H1 (cell line): Measurements from ENCODE around the gene CYRIA. TPM values are rescaled to one million over a fixed set of nuclear protein-coding genes. Genes with fewer than 3 reads are reported as not detected.

ENCODE experiments used
- CTCF ChIA-PET: fragments of 300-600 bp; sonication (Branson Sonifier 250); formaldehyde crosslinking; loops from one replicate; lab custom pipeline; 2021; ENCODE audit not compliant: partially characterized antibody; lab: Charles Lee
- POLR2A ChIA-PET: fragments of 300-600 bp; sonication (Branson Sonifier 250); formaldehyde crosslinking; loops from one replicate; lab custom pipeline; 2021; ENCODE audit warnings: inconsistent platforms; ENCODE audit not compliant: partially characterized antibody; lab: Charles Lee
- DNase-seq, 2 experiments: peaks; one replicate each; pipeline versions ENCODE4 v3.0.0 to v3.0.0-alpha.2; 2010 to 2022; ENCODE audit warnings: low spot score in 2 of 2, low read depth in 1 of 2, mixed read lengths in 1 of 2
- FAIRE-seq: peaks from 2 replicates; lab custom pipeline; 2011; peaks lifted over from hg19 to GRCh38; lab: Jason Lieb, UNC
- H2AFZ ChIP-seq: 2 replicates; pipeline ENCODE4 v1.8.1; 2012; ENCODE audit warnings: low read length, inconsistent platforms
- H2AK5ac ChIP-seq: 2 replicates; pipeline ENCODE4 v1.6.1; 2013; ENCODE audit warnings: low read depth, low read length
- H2BK120ac ChIP-seq: replicated peaks from 2 replicates; pipeline ENCODE3; 2013; ENCODE audit warnings: low read depth, low read length, inconsistent platforms
- H2BK12ac ChIP-seq: 2 replicates; pipeline ENCODE4 v1.6.1; 2013; ENCODE audit warnings: low read depth, low read length
- H2BK15ac ChIP-seq: 2 replicates; pipeline ENCODE4 v1.6.1; 2013; ENCODE audit warnings: low read length
- H2BK20ac ChIP-seq: 2 replicates; pipeline ENCODE4 v1.6.1; 2013; ENCODE audit warnings: low read length
- H2BK5ac ChIP-seq: 2 replicates; pipeline ENCODE4 v1.6.1; 2013; ENCODE audit warnings: low read depth, low read length
- H3K14ac ChIP-seq: 2 replicates; pipeline ENCODE4 v1.6.1; 2013; ENCODE audit warnings: inconsistent platforms; ENCODE audit not compliant: insufficient read length
- H3K18ac ChIP-seq: 2 replicates; pipeline ENCODE4 v1.6.1; 2013; ENCODE audit warnings: low read length; ENCODE audit errors: extremely low read depth
- H3K23ac ChIP-seq: 2 replicates; pipeline ENCODE4 v1.6.1; 2013; ENCODE audit warnings: inconsistent platforms; ENCODE audit not compliant: insufficient read length
- H3K23me2 ChIP-seq: 2 replicates; pipeline ENCODE4 v1.6.1; 2013; ENCODE audit warnings: low read depth, low read length
- H3K27ac ChIP-seq: 2 replicates; pipeline ENCODE4 v1.6.1; 2011; ENCODE audit warnings: low read depth, low read length, inconsistent platforms
- H3K27me3 ChIP-seq, 4 experiments: replicated peaks in 1 of 4; 1 replicate in 1 of 4; 2 replicates in 3 of 4; pipeline versions ENCODE4 v1.6.1 to v1.8.1; 2011 to 2013; ENCODE audit warnings: low read length in 3 of 4, mild to moderate bottlenecking in 3 of 4, inconsistent platforms in 2 of 4, mixed read lengths in 2 of 4, moderate library complexity in 1 of 4; ENCODE audit not compliant: control insufficient read depth in 3 of 4, insufficient read depth in 3 of 4; ENCODE audit errors: extremely low read depth in 1 of 4
- H3K36me3 ChIP-seq, 4 experiments: 2 replicates each; pipeline versions ENCODE4 v1.6.1 to v1.8.1; 2011 to 2013; ENCODE audit warnings: mild to moderate bottlenecking in 4 of 4, low read length in 3 of 4, moderate library complexity in 2 of 4, control low read depth in 1 of 4, inconsistent platforms in 1 of 4; ENCODE audit not compliant: insufficient read depth in 4 of 4, control insufficient read depth in 2 of 4
- H3K4ac ChIP-seq: replicated peaks from 2 replicates; pipeline ENCODE3; 2013; ENCODE audit warnings: low read length, low read depth, mixed read lengths, inconsistent platforms; ENCODE audit not compliant: insufficient read length
- H3K4me1 ChIP-seq, 4 experiments: replicated peaks in 1 of 4; 1 replicate in 1 of 4; 2 replicates in 3 of 4; pipeline versions ENCODE4 v1.6.1 to v1.8.1; 2011 to 2013; ENCODE audit warnings: low read length in 3 of 4, inconsistent platforms in 2 of 4, mixed read lengths in 1 of 4; ENCODE audit not compliant: insufficient read depth in 4 of 4, control insufficient read depth in 3 of 4
- H3K4me2 ChIP-seq, 2 experiments: 2 replicates each; pipeline versions ENCODE4 v1.6.1 to v1.8.1; 2011 to 2013; ENCODE audit warnings: low read depth in 2 of 2, low read length in 2 of 2, control low read depth in 1 of 2, inconsistent platforms in 1 of 2, mild to moderate bottlenecking in 1 of 2; ENCODE audit not compliant: insufficient read depth in 1 of 2
- H3K4me3 ChIP-seq, 4 experiments: fragments of 200-600, 300-600 bp in 1 of 4; sonication (generic), shearing (Covaris generic), sonication (Bioruptor Twin) in 1 of 4; 2 replicates each; pipeline versions ENCODE4 v1.5.1 to v1.8.1; 2011 to 2016; ENCODE audit warnings: low read length in 4 of 4, low read depth in 3 of 4, control low read depth in 2 of 4, inconsistent platforms in 2 of 4, mild to moderate bottlenecking in 2 of 4, mixed read lengths in 1 of 4, moderate library complexity in 1 of 4; ENCODE audit not compliant: insufficient read depth in 2 of 4; ENCODE audit errors: extremely low read depth in 1 of 4
- H3K56ac ChIP-seq: replicated peaks from 2 replicates; pipeline ENCODE3; 2013; ENCODE audit warnings: low read depth, mild to moderate bottlenecking, mixed read lengths, low read length, inconsistent platforms; ENCODE audit not compliant: insufficient read length
- H3K79me1 ChIP-seq: 2 replicates; pipeline ENCODE4 v1.6.1; 2013; ENCODE audit warnings: low read depth, low read length, control low read depth
- H3K79me2 ChIP-seq, 2 experiments: 2 replicates each; pipeline versions ENCODE4 v1.6.1 to v1.8.1; 2012 to 2013; ENCODE audit warnings: low read length in 2 of 2, mild to moderate bottlenecking in 2 of 2, inconsistent platforms in 1 of 2; ENCODE audit not compliant: insufficient read depth in 2 of 2, control insufficient read depth in 1 of 2
- H3K9ac ChIP-seq, 4 experiments: replicated peaks in 1 of 4; 1 replicate in 1 of 4; 2 replicates in 3 of 4; pipeline versions ENCODE4 v1.6.1 to v1.8.1; 2011 to 2013; ENCODE audit warnings: low read depth in 3 of 4, low read length in 3 of 4, control low read depth in 2 of 4, mild to moderate bottlenecking in 2 of 4, moderate library complexity in 2 of 4, inconsistent platforms in 1 of 4; ENCODE audit errors: extremely low read depth in 1 of 4
- H3K9me3 ChIP-seq, 2 experiments: 2 replicates each; pipeline versions ENCODE4 v1.6.1 to v1.8.1; 2012 to 2013; ENCODE audit warnings: mild to moderate bottlenecking in 2 of 2, moderate library complexity in 2 of 2, control low read depth in 1 of 2, inconsistent platforms in 1 of 2, low read depth in 1 of 2, low read length in 1 of 2, mixed read lengths in 1 of 2; ENCODE audit not compliant: insufficient read depth in 2 of 2
- H4K20me1 ChIP-seq, 2 experiments: replicated peaks in 1 of 2; 2 replicates each; pipeline versions ENCODE3 to v1.8.1; 2011 to 2013; ENCODE audit warnings: inconsistent platforms in 2 of 2, low read length in 2 of 2, mild to moderate bottlenecking in 1 of 2; ENCODE audit not compliant: insufficient read depth in 2 of 2, control insufficient read depth in 1 of 2
- H4K5ac ChIP-seq: 2 replicates; pipeline ENCODE4 v1.6.1; 2013; ENCODE audit warnings: low read length, low read depth, mixed read lengths, inconsistent platforms; ENCODE audit not compliant: insufficient read length
- H4K8ac ChIP-seq: 2 replicates; pipeline ENCODE4 v1.8.0; 2013; ENCODE audit warnings: mild to moderate bottlenecking, moderate library complexity, low read length, inconsistent platforms; ENCODE audit not compliant: insufficient read depth; ENCODE audit errors: extremely low read depth
- H4K91ac ChIP-seq: replicated peaks from 2 replicates; pipeline ENCODE3; 2013; ENCODE audit warnings: low read length, mixed read lengths, inconsistent platforms; ENCODE audit not compliant: insufficient read length
- CBX5 ChIP-seq: fragments of 300-800, 300-1000 bp; sonication (generic); IDR thresholded peaks from 2 replicates; pipeline ENCODE4 v1.7.1; 2016; ENCODE audit warnings: antibody characterized with exemption, low read length, low read depth
- EGR1 ChIP-seq: IDR thresholded peaks from 2 replicates; pipeline ENCODE4 v1.6.1; 2011; ENCODE audit warnings: low read depth, low read length, borderline replicate concordance
- EP300 ChIP-seq, 2 experiments: IDR thresholded peaks; 1 replicate in 1 of 2; 2 replicates in 1 of 2; pipeline ENCODE4 v1.6.1; 2011 to 2012; ENCODE audit warnings: low read depth in 2 of 2, low read length in 2 of 2, mild to moderate bottlenecking in 2 of 2, borderline replicate concordance in 1 of 2, inconsistent platforms in 1 of 2, moderate library complexity in 1 of 2
- EZH2 ChIP-seq: fragments of 200-600 bp; sonication (generic); IDR thresholded peaks from 2 replicates; pipeline ENCODE4 v1.7.1; 2012; ENCODE audit warnings: low read depth, mild to moderate bottlenecking, moderate library complexity, low read length, inconsistent platforms; ENCODE audit not compliant: severe bottlenecking
- GABPA ChIP-seq: IDR thresholded peaks from 2 replicates; pipeline ENCODE4 v1.6.1; 2011; ENCODE audit warnings: mild to moderate bottlenecking, low read length, moderate library complexity, borderline replicate concordance; ENCODE audit not compliant: insufficient read depth
- GTF2F1 ChIP-seq: IDR thresholded peaks from 2 replicates; pipeline ENCODE4 v1.6.1; 2012; ENCODE audit warnings: low read depth, low read length, improper control_type of control experiment, borderline replicate concordance
- HDAC6 ChIP-seq: IDR thresholded peaks from one replicate; pipeline ENCODE4 v1.7.1; 2012; ENCODE audit warnings: low read depth, mild to moderate bottlenecking, inconsistent platforms, low read length, moderate library complexity
- NANOG ChIP-seq: IDR thresholded peaks from 2 replicates; pipeline ENCODE4 v1.6.1; 2011; ENCODE audit warnings: low read length, low read depth, mild to moderate bottlenecking, inconsistent platforms; ENCODE audit not compliant: insufficient read depth, poor library complexity, severe bottlenecking
- RAD21 ChIP-seq, 2 experiments: IDR thresholded peaks in 1 of 2; conservative IDR thresholded peaks in 1 of 2; 2 replicates each; pipeline ENCODE4 v1.6.1; 2011; ENCODE audit warnings: low read depth in 2 of 2, low read length in 2 of 2, improper control_type of control experiment in 1 of 2, inconsistent platforms in 1 of 2, mild to moderate bottlenecking in 1 of 2, moderate library complexity in 1 of 2
- RNF2 ChIP-seq: fragments of 200-900, 300-1000 bp; sonication (generic); IDR thresholded peaks from 2 replicates; pipeline ENCODE4 v1.7.1; 2016; ENCODE audit warnings: borderline replicate concordance, low read depth, mild to moderate bottlenecking, antibody characterized with exemption, low read length; ENCODE audit not compliant: poor library complexity, severe bottlenecking; ENCODE audit errors: missing control alignments
- SIRT6 ChIP-seq: IDR thresholded peaks from one replicate; pipeline ENCODE4 v1.7.1; 2012; ENCODE audit warnings: low read length, inconsistent platforms
- SUZ12 ChIP-seq: fragments of 200-600 bp; sonication (generic); IDR thresholded peaks from 2 replicates; pipeline ENCODE4 v1.6.1; 2012; ENCODE audit warnings: mild to moderate bottlenecking, inconsistent platforms, low read length, moderate library complexity, mixed read lengths
- polyA plus RNA-seq, 7 experiments: library from polyadenylated mRNA; depleted of rRNA in 3 of 7; stranded (reverse) in 5 of 7; unstranded in 2 of 7; fragments of >200 nt in 5 of 7; fragments of 200-250 nt in 2 of 7; gene quantifications; 1 replicate in 5 of 7; 2 replicates in 1 of 7; 4 replicates in 1 of 7; pipeline versions ENCODE4 v1.2.1 to v1.2.3, GENCODE V29; 2011 to 2013; ENCODE audit warnings: missing spikeins in 2 of 7, mixed read lengths in 2 of 7
- total RNA-seq: library from RNA; stranded (reverse); fragmentation: NEBNext Ultra II Directional; extraction: Animal tissue kit (Norgen Biotek cat#: 25700); gene quantifications from 2 replicates; pipeline ENCODE4 v1.2.1, GENCODE V29; 2021
- TF ChIP-seq, protein P1 (sequence below): IDR thresholded peaks from 2 replicates; pipeline ENCODE4 v1.6.1; 2011; ENCODE audit warnings: low read depth, mild to moderate bottlenecking, low read length; ENCODE audit not compliant: insufficient read depth

The CYRIA gene
- total and polyA plus RNA-seq, 2 of the 8 experiments (the other 6 are each of a cell fraction or from before 2014, with no cell fraction given): 1.5 to 9.8 TPM

DNA sequence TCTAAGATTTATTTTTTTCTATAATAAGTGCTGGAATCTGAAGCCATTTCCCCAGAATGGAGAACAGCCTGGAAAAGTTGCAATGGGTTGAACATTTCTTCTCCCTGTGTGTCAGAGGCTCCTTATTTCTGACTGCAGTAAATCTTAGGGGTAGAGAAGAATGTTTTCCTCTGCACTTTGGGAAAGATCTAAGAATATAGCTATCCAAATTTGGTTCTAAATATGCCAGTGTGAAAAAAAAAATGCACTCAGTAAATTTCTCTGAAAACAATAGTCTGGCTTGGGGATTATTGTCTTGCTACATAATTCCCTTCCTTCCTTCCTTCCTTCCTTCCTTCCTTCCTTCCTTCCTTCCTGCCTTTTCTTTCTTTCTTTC, 19.7 kb upstream of the CYRIA start:
- ChIA-PET POLR2A (no interaction called here), CTCF (interaction anchor here (0.8 kb wide), 1 partner anchor 68 kb away, joined by 3 read pairs; no protein-coding TSS in a partner anchor)
- H3K56ac ChIP-seq: no peak overlapping the region
- H3K4me3 ChIP-seq: no peak overlapping the region
- no peak for TF ChIP-seq GTF2F1
- TF ChIP-seq EP300 (IDR thresholded peaks at IDR 0.05; ENCODE audit: borderline replicate concordance in 1 of 2, low read depth in 2 of 2, low read length in 2 of 2): no peak
- TF ChIP-seq SIRT6: no peak
- TF ChIP-seq, protein P1, sequence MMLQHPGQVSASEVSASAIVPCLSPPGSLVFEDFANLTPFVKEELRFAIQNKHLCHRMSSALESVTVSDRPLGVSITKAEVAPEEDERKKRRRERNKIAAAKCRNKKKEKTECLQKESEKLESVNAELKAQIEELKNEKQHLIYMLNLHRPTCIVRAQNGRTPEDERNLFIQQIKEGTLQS: no peak
- no peak for TF ChIP-seq RNF2
- TF ChIP-seq CBX5: no peak
- no peak for TF ChIP-seq EGR1
- no peak for TF ChIP-seq GABPA
- no peak for TF ChIP-seq NANOG
- TF ChIP-seq RAD21 (IDR thresholded peaks at IDR 0.05 in 1 of 2, conservative IDR thresholded peaks at IDR 0.05 in 1 of 2; ENCODE audit: low read depth in 2 of 2, low read length in 2 of 2): no peak
- no peak for TF ChIP-seq EZH2
- no peak for TF ChIP-seq HDAC6
- no peak for TF ChIP-seq SUZ12
- no peak overlapping the region for H3K14ac ChIP-seq
- no peaks in the 10 kb centered on the region for H3K27me3 ChIP-seq
- no peak overlapping the region for H3K9ac ChIP-seq
- FAIRE-seq: no peak
- no peaks in the 10 kb centered on the region for H3K23me2 ChIP-seq
- H2BK120ac ChIP-seq: no peak overlapping the region
- H3K4me2 ChIP-seq: no peak overlapping the region
- no peaks in the 10 kb centered on the region for H3K9me3 ChIP-seq
- no peaks in the 10 kb centered on the region for H3K4me1 ChIP-seq
- H2BK15ac ChIP-seq: no peak overlapping the region
- H3K79me1 ChIP-seq: no peaks in the 10 kb centered on the region
- H2BK5ac ChIP-seq: no peak overlapping the region
- H4K20me1 ChIP-seq: no peaks in the 10 kb centered on the region
- H3K23ac ChIP-seq: no peak overlapping the region
- no peak overlapping the region for H4K8ac ChIP-seq
- no peak overlapping the region for H2BK20ac ChIP-seq
- H3K27ac ChIP-seq: no peak overlapping the region
- no peak overlapping the region for H2BK12ac ChIP-seq
- no peak overlapping the region for H2AFZ ChIP-seq
- H3K18ac ChIP-seq: no peak overlapping the region
- no peaks in the 10 kb centered on the region for H3K79me2 ChIP-seq
- no peak overlapping the region for H2AK5ac ChIP-seq
- H3K36me3 ChIP-seq: no peaks in the 10 kb centered on the region
- H3K4ac ChIP-seq: no peak overlapping the region
- DNase-seq: no peak
- no peak overlapping the region for H4K91ac ChIP-seq
- no peak overlapping the region for H4K5ac ChIP-seq
